Activated CD4-positive, CD25-positive, alpha-beta regulatory T cell treated with anti-CD3 and anti-CD28 coated beads, Interleukin-2, amount 50 U/mL, for 24 hours (primary cell): ENCODE measurements around the gene BICD1.

Source experiments
- ATAC-seq, 2 donors: fragments of 150-1000 bp; cut with Tn5 transposase; one replicate each; pipeline ENCODE4 v1.10.0; 2021; ENCODE audit warnings: mild to moderate bottlenecking in 1 of 2, moderate library complexity in 1 of 2

Gene BICD1

DNA sequence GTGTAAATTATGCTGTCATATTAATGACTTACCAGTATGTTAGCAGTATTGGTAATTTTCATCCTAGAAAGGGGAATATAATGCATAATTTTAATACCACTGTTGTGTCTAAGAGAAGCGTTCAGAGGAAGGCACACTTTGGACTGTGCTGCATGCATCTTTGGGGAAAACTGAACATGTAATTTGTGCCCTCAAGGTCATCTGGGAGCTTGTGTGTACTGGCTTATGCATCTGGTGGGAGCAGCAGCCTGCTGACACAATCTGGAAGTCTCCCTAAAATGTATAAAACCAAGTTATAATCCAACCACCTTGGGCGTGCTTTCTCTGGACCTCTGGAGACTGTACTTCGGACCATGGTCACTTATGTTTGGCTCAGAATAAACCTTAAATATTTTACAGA lies 306.8 kb downstream of the BICD1 start:
- ATAC-seq = no peak

- no peak for ATAC-seq
Observed at GRCh38 chr12:32418221-32418620, 311.6 kb downstream of the BICD1 start.

- no peak for ATAC-seq
Observed at GRCh38 chr12:32418903-32419519, 312.4 kb downstream of the BICD1 start.

DNA sequence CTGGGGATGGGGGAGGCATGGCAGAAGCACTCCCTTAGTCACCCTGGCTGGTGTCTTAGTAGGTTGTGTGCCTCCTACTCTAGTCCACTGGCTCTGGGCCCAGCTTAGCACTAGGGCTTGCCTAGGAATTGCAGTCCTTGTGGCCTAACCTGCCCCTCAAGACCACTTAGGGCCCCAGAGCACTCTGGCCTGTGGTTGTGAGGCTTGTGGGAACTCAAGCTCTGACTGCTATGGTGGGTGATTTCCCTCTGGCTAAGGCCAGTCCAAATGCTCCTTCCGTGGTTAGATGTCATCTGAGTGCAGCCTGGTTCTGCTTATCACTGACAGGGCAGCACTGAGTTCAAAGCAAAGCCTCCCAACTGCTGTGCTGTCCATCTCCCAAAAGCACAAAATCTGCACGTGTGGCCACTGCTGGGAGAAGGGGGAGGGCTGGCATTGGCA lies 312.9 kb downstream of the BICD1 start:
- ATAC-seq = peak in 1 of 2 donors; percentile 9

DNA sequence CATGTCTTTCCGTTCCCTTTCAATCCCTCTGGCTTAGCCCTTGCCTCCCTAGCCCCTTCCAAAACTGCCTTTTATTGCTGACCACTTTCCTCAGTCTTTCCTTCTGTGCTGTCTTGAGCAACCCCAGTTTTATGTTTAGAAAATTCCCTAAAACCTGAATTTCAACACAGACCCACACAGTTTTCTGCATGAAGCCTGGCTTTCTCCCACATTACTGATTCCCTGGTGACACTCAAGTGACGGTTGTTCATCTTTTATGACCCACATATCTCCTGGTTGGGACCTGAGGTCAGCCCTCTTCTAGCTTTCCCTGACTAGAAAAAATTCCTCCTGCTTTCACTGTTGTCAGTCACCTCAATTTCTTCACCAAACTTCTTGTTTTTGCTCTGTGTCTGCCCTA lies 313.7 kb downstream of the BICD1 start:
- no peak for ATAC-seq

GRCh38 chr12:32423559-32423958 lies 316.9 kb downstream of the BICD1 start:
- no peak for ATAC-seq

- ATAC-seq = no peak
Observed at GRCh38 chr12:32431025-32431424, 324.4 kb downstream of the BICD1 start.
